RWPE2 (cell line): ENCODE measurements around the gene ZFHX3.

ENCODE experiments used
- ATAC-seq: fragments of 200-7000 bp; cut with Tn5 transposase; 3 replicates; pipeline ENCODE4 v1.9.1; 2021; ENCODE audit warnings: low read depth
- DNase-seq: peaks from one replicate; pipeline ENCODE4 v3.0.0-alpha.2; 2020; ENCODE audit warnings: low spot score
- H3K27ac ChIP-seq: fragments of 450-650 bp; 2 replicates; pipeline ENCODE4 v1.5.1; 2017; ENCODE audit warnings: mild to moderate bottlenecking; ENCODE audit not compliant: poor library complexity, severe bottlenecking
- H3K27me3 ChIP-seq: fragments of 250-450 bp; sonication (Bioruptor Pico); 2 replicates; pipeline ENCODE4 v1.5.1; 2021; ENCODE audit warnings: mild to moderate bottlenecking, moderate library complexity; ENCODE audit not compliant: insufficient read depth, poor library complexity, severe bottlenecking
- H3K36me3 ChIP-seq: fragments of 250-450 bp; sonication (Bioruptor Pico); 2 replicates; pipeline ENCODE4 v1.5.1; 2020; ENCODE audit warnings: low read depth, mild to moderate bottlenecking, moderate library complexity
- H3K4me1 ChIP-seq: fragments of 250-450 bp; sonication (Bioruptor Pico); 2 replicates; pipeline ENCODE4 v1.5.1; 2021; ENCODE audit warnings: mild to moderate bottlenecking, moderate library complexity; ENCODE audit not compliant: insufficient read depth, poor library complexity, severe bottlenecking
- H3K4me3 ChIP-seq: fragments of 250-450 bp; sonication (Bioruptor Pico); 2 replicates; pipeline ENCODE4 v1.5.1; 2021; ENCODE audit warnings: mild to moderate bottlenecking, moderate library complexity; ENCODE audit not compliant: severe bottlenecking
- H3K9me3 ChIP-seq: fragments of 250-450 bp; sonication (Bioruptor Pico); 2 replicates; pipeline ENCODE4 v1.5.1; 2021; ENCODE audit warnings: mild to moderate bottlenecking, moderate library complexity; ENCODE audit not compliant: severe bottlenecking
- CTCF ChIP-seq: fragments of 450-650 bp; IDR thresholded peaks from one replicate; pipeline ENCODE4 v1.5.1; 2017; ENCODE audit warnings: mild to moderate bottlenecking, moderate library complexity; ENCODE audit not compliant: poor library complexity, severe bottlenecking

ZFHX3 gene

GRCh38 chr16:72884037-72884436 is 163.9 kb downstream of the ZFHX3 start:
- Histone ChIP-seq H3K27ac (no peak overlapping the region), H3K9me3 (no peaks in the 10 kb centered on the region), H3K36me3 (peaks cover 30% of the 10 kb centered on the region), H3K27me3 (no peaks in the 10 kb centered on the region), H3K4me3 (no peak overlapping the region), H3K4me1 (no peaks in the 10 kb centered on the region)
- DNase-seq: no peak
- no peak for TF ChIP-seq CTCF
- no peak for ATAC-seq

- DNase-seq (no peak), ATAC-seq (no peak)
- TF ChIP-seq CTCF: no peak
- H3K4me3 ChIP-seq: no peak overlapping the region
- no peaks in the 10 kb centered on the region for H3K9me3 ChIP-seq
- H3K4me1 ChIP-seq: peaks cover 40% of the 10 kb centered on the region
- no peak overlapping the region for H3K27ac ChIP-seq
- H3K27me3 ChIP-seq: no peaks in the 10 kb centered on the region
- H3K36me3 ChIP-seq: no peaks in the 10 kb centered on the region
Measured at GRCh38 chr16:72879846-72880245, 168.1 kb downstream of the ZFHX3 start.

- H3K9me3 ChIP-seq: no peaks in the 10 kb centered on the region
- ATAC-seq (0 out of 3 replicates have a peak, but pooled peaks have one; percentile 13), DNase-seq (no peak)
- peak overlapping the region; percentile 83 for H3K27ac ChIP-seq
- H3K27me3 ChIP-seq: no peaks in the 10 kb centered on the region
- H3K4me3 ChIP-seq: no peak overlapping the region
- H3K36me3 ChIP-seq: no peaks in the 10 kb centered on the region
- peaks cover 41% of the 10 kb centered on the region for H3K4me1 ChIP-seq
- no peak for TF ChIP-seq CTCF
Measured at GRCh38 chr16:72878301-72879269, 169.3 kb downstream of the ZFHX3 start.

- H3K27me3 ChIP-seq: no peaks in the 10 kb centered on the region
Measured at GRCh38 chr16:72877374-72878028, 170.4 kb downstream of the ZFHX3 start.

More at GRCh38 chr16:72877374-72878028, 170.4 kb downstream of the ZFHX3 start:
- Histone ChIP-seq H3K27ac (peak overlapping the region; percentile 83), H3K36me3 (no peaks in the 10 kb centered on the region), H3K4me1 (peaks cover 41% of the 10 kb centered on the region), H3K4me3 (no peak overlapping the region), H3K9me3 (no peaks in the 10 kb centered on the region)
- no peak for TF ChIP-seq CTCF
- DNase-seq (no peak), ATAC-seq (peak; percentile 85)
